GM21390 (cell line): ENCODE measurements around the gene HADHA.

ENCODE experiments used
- ATAC-seq: cut with Tn5 transposase; IDR thresholded peaks from one replicate; pipeline ENCODE4 v1.9.1; 2021; ENCODE audit not compliant: unreplicated experiment

HADHA gene

GRCh38 chr2:26144953-26145680 is 99.3 kb downstream of the HADHA start:
- ATAC-seq: no peak

- no peak for ATAC-seq
Observed at GRCh38 chr2:26144031-26144430, 100.4 kb downstream of the HADHA start.

- ATAC-seq: no peak
Observed at GRCh38 chr2:26141145-26141769, 103.2 kb downstream of the HADHA start.
